ENCODE data around the gene PIK3C3. TPM values are rescaled to one million over a fixed set of nuclear protein-coding genes. Genes with fewer than 3 reads are reported as not detected.

PIK3C3 gene
- total and polyA plus RNA-seq, 7 donors, result 22.7 to 54.8 (median 42.0) TPM

DNA sequence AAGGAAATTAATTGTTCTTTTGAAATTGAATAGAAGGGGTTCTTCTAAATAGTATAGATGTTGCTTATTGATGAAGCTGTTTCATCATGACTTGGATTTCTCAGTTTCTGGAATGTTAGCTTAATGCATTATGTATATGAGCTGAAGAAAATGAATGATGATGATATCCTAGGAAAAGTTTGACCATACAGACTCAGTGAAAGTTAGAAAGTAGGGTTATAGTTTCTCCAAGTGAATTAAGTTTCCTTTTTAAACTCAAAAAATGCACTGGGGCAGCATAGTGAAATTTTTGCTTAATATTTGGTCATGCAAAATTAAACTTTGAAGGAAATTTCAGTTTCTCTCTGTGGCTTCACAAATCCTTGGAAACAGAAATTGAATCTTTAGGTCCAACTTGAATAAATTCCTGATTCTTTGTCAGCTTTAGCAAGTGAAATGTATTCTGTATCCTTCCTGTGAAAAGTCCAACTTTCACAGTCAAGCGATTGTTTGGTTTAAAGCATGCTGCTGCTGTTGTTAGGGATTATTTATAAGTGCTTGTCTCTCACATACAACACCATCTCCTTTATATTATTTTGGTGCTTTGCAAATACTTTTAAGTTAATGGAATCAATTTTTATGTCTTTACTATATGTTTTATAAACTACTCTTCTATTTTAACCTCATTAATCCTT lies 78.2 kb downstream of the PIK3C3 start:
- Histone ChIP-seq H3K4me1 (no peaks in the 10 kb centered on the region), H3K27me3 (no peaks in the 10 kb centered on the region), H3K9me3 (no peaks in the 10 kb centered on the region), H3K36me3 (peaks cover 0 to 84% (median 6%) of the 10 kb centered on the region in 4 donors), H3K27ac (no peak overlapping the region), H3K4me3 (no peak overlapping the region)
- TF ChIP-seq, protein P1, sequence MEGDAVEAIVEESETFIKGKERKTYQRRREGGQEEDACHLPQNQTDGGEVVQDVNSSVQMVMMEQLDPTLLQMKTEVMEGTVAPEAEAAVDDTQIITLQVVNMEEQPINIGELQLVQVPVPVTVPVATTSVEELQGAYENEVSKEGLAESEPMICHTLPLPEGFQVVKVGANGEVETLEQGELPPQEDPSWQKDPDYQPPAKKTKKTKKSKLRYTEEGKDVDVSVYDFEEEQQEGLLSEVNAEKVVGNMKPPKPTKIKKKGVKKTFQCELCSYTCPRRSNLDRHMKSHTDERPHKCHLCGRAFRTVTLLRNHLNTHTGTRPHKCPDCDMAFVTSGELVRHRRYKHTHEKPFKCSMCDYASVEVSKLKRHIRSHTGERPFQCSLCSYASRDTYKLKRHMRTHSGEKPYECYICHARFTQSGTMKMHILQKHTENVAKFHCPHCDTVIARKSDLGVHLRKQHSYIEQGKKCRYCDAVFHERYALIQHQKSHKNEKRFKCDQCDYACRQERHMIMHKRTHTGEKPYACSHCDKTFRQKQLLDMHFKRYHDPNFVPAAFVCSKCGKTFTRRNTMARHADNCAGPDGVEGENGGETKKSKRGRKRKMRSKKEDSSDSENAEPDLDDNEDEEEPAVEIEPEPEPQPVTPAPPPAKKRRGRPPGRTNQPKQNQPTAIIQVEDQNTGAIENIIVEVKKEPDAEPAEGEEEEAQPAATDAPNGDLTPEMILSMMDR (IDR thresholded peaks at IDR 0.05), result no peak
- TF ChIP-seq POLR2A (IDR thresholded peaks at IDR 0.05) (no peak), POLR2AphosphoS5 (IDR thresholded peaks at IDR 0.05) (no peak), EP300 (IDR thresholded peaks at IDR 0.05) (no peak)
- 84 to 91% methylated on average over 1 of the region's 1 CpG for WGBS, 2 donors
- no peak for DNase-seq
- intact Hi-C loops (cut with DNase I), result no loop called here

DNA sequence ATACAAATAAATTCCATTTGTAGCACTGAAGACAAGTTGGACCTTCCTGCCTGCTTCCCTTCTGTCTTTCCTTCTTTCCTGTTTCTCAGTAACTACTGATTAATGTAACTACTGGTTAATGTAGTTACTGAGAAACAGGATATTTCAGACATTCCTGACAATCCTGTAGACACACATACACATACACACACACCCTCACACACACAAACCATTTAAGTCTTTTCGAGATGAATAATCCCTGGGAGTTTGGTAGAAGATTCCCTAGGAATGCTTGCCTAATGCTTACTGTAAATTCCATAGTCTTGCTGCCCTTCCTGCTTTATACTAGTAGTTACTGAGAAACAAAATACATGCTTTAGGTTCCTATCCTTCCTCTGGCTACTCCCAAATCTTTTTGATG lies 83.9 kb downstream of the PIK3C3 start:
- WGBS, 2 donors, result 78 to 80% methylated on average over 1 of the region's 1 CpG
- DNase-seq, result no peak

DNA sequence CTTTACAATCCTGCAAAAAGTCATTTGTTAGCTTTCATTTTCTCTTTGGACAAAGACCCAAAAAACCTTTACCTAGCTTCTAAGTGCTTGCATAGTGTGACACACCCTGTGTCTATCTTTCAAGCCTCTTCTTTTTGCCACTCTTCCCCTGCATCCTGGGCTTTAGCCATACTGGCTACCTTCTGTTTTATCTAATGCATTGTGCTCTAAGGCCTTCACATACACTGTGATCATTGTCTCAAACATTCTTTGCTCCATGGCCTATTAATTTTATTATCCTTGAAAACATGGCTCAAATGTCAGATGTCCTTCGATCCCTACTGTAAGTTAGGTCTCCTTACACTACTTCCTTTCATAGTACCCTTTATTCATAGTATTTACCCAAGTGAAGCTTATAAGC lies 84.4 kb downstream of the PIK3C3 start:
- H3K4me1 ChIP-seq, result no peaks in the 10 kb centered on the region
- peaks cover 0 to 94% (median 9%) of the 10 kb centered on the region in 4 donors for H3K36me3 ChIP-seq
- no peak overlapping the region for H3K4me3 ChIP-seq
- no peak for TF ChIP-seq POLR2A (IDR thresholded peaks at IDR 0.05)
- TF ChIP-seq EP300 (IDR thresholded peaks at IDR 0.05), result no peak
- no peak for TF ChIP-seq POLR2AphosphoS5 (IDR thresholded peaks at IDR 0.05)
- TF ChIP-seq, protein P1 (IDR thresholded peaks at IDR 0.05), result no peak
- H3K9me3 ChIP-seq, result no peaks in the 10 kb centered on the region
- WGBS, 2 donors, result 95 to 97% methylated on average over 1 of the region's 1 CpG
- H3K27ac ChIP-seq, result no peak overlapping the region
- no peaks in the 10 kb centered on the region for H3K27me3 ChIP-seq
- DNase-seq, result no peak
- intact Hi-C loops (cut with DNase I), result no loop called here

More for the DNA sequence above, 83.9 kb downstream of the PIK3C3 start:
- peaks cover 0 to 94% (median 9%) of the 10 kb centered on the region in 4 donors for H3K36me3 ChIP-seq
- H3K9me3 ChIP-seq, result no peaks in the 10 kb centered on the region
- no peaks in the 10 kb centered on the region for H3K27me3 ChIP-seq
- H3K4me1 ChIP-seq, result no peaks in the 10 kb centered on the region
- H3K27ac ChIP-seq, result no peak overlapping the region
- TF ChIP-seq POLR2A (IDR thresholded peaks at IDR 0.05), result no peak
- TF ChIP-seq, protein P1 (IDR thresholded peaks at IDR 0.05), result no peak
- TF ChIP-seq POLR2AphosphoS5 (IDR thresholded peaks at IDR 0.05), result no peak
- TF ChIP-seq EP300 (IDR thresholded peaks at IDR 0.05), result no peak
- intact Hi-C loops (cut with DNase I), result no loop called here
- H3K4me3 ChIP-seq, result no peak overlapping the region

DNA sequence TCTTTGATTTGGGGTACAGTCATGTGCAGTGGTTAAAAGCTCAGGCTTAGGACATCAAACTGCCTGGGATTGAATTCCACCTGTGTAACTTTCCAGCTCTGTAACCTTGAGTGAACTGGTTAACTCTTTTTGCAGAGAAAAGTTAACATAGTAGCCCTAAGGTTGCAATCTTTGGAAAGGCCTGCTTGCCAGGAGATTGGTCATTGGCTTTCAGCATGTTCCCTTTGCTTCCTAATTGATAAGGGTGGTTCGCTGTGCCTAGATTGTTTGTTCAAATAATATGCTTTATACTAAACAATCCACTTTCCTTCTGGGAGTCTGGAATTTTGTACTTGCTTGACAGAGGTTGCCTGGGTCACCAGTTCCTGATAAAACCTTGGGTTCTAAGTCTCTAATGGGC lies 86.8 kb downstream of the PIK3C3 start:
- H3K27me3 ChIP-seq, result no peaks in the 10 kb centered on the region
- H3K36me3 ChIP-seq, result peaks cover 0 to 94% (median 9%) of the 10 kb centered on the region in 4 donors
- no peak overlapping the region for H3K4me3 ChIP-seq
- TF ChIP-seq EP300 (IDR thresholded peaks at IDR 0.05) (no peak), POLR2AphosphoS5 (IDR thresholded peaks at IDR 0.05) (no peak), POLR2A (IDR thresholded peaks at IDR 0.05) (no peak)
- TF ChIP-seq, protein P1 (IDR thresholded peaks at IDR 0.05), result no peak
- H3K9me3 ChIP-seq, result no peaks in the 10 kb centered on the region
- no peaks in the 10 kb centered on the region for H3K4me1 ChIP-seq
- intact Hi-C loops (cut with DNase I), result no loop called here
- DNase-seq, result no peak
- H3K27ac ChIP-seq, result no peak overlapping the region
- 89 to 96% methylated on average over 1 of the region's 1 CpG for WGBS, 2 donors

DNA sequence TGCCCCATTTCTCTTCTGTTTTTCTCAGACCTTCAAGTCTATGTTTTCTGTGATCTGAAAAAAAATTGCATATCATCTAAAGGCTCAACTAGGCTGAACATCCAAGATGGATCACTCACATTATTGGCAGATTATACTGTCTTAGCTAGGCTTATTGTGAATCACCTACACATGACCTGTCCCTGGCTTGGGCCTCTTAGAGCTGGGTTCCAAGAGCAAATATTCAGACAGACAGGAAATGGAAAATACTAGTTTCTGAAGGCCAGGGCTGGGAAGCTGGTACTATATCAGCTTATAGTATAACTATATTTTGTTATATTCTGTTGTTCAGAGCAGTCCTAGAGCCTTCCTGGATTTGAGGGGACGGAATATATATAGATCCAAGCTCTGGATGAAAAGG lies 90.3 kb downstream of the PIK3C3 start:
- no peaks in the 10 kb centered on the region for H3K9me3 ChIP-seq
- TF ChIP-seq, protein P1 (IDR thresholded peaks at IDR 0.05), result no peak
- TF ChIP-seq EP300 (IDR thresholded peaks at IDR 0.05) (no peak), POLR2A (IDR thresholded peaks at IDR 0.05) (no peak), POLR2AphosphoS5 (IDR thresholded peaks at IDR 0.05) (no peak)
- no peaks in the 10 kb centered on the region for H3K27me3 ChIP-seq
- peaks cover 0 to 87% (median 8%) of the 10 kb centered on the region in 4 donors for H3K36me3 ChIP-seq
- DNase-seq, result no peak
- no peak overlapping the region for H3K27ac ChIP-seq
- intact Hi-C loops (cut with DNase I), result no loop called here
- no peaks in the 10 kb centered on the region for H3K4me1 ChIP-seq
- 89 to 98% methylated on average over 1 of the region's 1 CpG for WGBS, 2 donors
- no peak overlapping the region for H3K4me3 ChIP-seq

Data from sigmoid colon (tissue), 7 donors.